ENCODE data around the gene CISD2. TPM values are rescaled to one million over a fixed set of nuclear protein-coding genes. Genes with fewer than 3 reads are reported as not detected.

CISD2 gene
- total RNA-seq, 2 donors from 2014 or later = 4.2 to 16.4 TPM

DNA sequence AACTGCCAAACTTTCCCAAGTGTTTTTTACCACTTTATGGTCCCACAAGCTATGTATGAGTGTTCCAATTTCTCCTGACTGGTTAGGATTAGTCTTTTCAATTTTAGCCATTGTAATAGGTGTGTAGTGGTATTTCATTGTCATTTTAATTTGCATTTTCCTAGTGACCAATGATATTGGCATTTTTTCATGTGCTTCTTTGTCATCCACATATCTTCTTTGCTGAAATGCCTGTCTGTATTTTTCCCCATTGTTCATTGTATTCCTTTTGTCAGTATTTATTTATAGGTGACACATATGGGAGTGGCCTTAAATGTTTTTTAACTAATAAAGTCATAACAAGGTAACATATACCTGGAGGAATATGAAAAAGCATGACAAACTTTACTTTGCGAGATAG, 32.2 kb upstream of the CISD2 start:
- Histone ChIP-seq H3K36me3 (no peaks in the 10 kb centered on the region), H3K27ac (no peak overlapping the region), H3K4me3 (no peak overlapping the region), H3K4me1 (replicated peaks) (no peaks in the 10 kb centered on the region), H3K27me3 (replicated peaks; ENCODE audit: insufficient read depth) (no peaks in the 10 kb centered on the region), H3K9me3 (no peaks in the 10 kb centered on the region)
- intact Hi-C loops (cut with DNase I) = no loop called here
- 95% methylated on average over 1 of the region's 1 CpG for WGBS
- TF ChIP-seq, protein P1, sequence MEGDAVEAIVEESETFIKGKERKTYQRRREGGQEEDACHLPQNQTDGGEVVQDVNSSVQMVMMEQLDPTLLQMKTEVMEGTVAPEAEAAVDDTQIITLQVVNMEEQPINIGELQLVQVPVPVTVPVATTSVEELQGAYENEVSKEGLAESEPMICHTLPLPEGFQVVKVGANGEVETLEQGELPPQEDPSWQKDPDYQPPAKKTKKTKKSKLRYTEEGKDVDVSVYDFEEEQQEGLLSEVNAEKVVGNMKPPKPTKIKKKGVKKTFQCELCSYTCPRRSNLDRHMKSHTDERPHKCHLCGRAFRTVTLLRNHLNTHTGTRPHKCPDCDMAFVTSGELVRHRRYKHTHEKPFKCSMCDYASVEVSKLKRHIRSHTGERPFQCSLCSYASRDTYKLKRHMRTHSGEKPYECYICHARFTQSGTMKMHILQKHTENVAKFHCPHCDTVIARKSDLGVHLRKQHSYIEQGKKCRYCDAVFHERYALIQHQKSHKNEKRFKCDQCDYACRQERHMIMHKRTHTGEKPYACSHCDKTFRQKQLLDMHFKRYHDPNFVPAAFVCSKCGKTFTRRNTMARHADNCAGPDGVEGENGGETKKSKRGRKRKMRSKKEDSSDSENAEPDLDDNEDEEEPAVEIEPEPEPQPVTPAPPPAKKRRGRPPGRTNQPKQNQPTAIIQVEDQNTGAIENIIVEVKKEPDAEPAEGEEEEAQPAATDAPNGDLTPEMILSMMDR (IDR thresholded peaks at IDR 0.05) = no peak
- TF ChIP-seq POLR2A (IDR thresholded peaks at IDR 0.05) (no peak), POLR2AphosphoS5 (IDR thresholded peaks at IDR 0.05) (no peak)
- DNase-seq (ENCODE audit: low spot score) = no peak

DNA sequence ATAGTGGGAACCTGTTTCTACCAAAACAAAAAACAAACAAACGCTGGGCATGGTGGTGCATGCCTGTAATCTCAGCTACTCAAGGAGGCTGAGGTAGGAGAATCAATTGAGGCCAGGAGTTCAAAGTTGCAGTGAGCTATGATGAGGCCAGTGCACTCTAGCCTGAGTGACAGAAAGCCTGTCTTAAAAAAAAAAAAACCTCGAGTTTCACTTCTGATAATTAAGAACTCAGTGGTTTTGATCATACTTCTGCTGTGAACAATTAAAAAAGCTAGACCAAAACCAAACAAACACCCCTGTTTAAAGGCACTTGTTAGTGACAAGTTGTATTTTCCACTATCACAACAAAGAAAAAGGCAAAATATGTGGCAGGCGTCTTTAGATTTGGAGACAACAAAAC, 26.4 kb upstream of the CISD2 start:
- TF ChIP-seq POLR2AphosphoS5 (IDR thresholded peaks at IDR 0.05) (no peak), POLR2A (IDR thresholded peaks at IDR 0.05) (no peak)
- TF ChIP-seq, protein P1 (IDR thresholded peaks at IDR 0.05) = no peak
- 83% methylated on average over 3 of the region's 3 CpGs for WGBS
- DNase-seq (ENCODE audit: low spot score) = no peak
- Histone ChIP-seq H3K27me3 (replicated peaks; ENCODE audit: insufficient read depth) (no peaks in the 10 kb centered on the region), H3K4me1 (replicated peaks) (no peaks in the 10 kb centered on the region), H3K27ac (no peak overlapping the region), H3K9me3 (no peaks in the 10 kb centered on the region), H3K36me3 (no peaks in the 10 kb centered on the region), H3K4me3 (no peak overlapping the region)
- intact Hi-C loops (cut with DNase I) = no loop called here

DNA sequence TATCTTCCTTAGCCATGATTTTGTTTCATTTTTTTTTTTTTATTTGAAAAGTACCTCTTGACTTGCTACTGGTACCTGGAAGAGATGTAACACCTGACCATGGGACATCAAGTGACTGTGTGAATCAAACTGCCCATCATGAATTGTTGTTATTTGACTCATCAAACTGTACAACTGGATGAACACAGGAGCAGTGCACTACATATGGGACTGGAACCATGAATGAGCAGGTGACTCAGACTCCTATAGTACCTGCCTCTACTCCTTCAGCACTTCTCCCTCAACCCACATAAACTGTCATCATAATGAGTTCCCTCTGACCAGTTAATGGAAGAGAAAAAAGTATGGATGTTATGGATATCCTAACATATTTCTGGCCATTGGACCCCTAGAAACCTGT, 25.5 kb upstream of the CISD2 start:
- Histone ChIP-seq H3K4me3 (no peak overlapping the region), H3K9me3 (no peaks in the 10 kb centered on the region), H3K27ac (no peak overlapping the region), H3K36me3 (no peaks in the 10 kb centered on the region), H3K27me3 (replicated peaks; ENCODE audit: insufficient read depth) (no peaks in the 10 kb centered on the region), H3K4me1 (replicated peaks) (no peaks in the 10 kb centered on the region)
- TF ChIP-seq POLR2A (IDR thresholded peaks at IDR 0.05) = no peak
- TF ChIP-seq POLR2AphosphoS5 (IDR thresholded peaks at IDR 0.05) = no peak
- TF ChIP-seq, protein P1 (IDR thresholded peaks at IDR 0.05) = no peak
- DNase-seq (ENCODE audit: low spot score) = no peak
- intact Hi-C loops (cut with DNase I) = no loop called here

DNA sequence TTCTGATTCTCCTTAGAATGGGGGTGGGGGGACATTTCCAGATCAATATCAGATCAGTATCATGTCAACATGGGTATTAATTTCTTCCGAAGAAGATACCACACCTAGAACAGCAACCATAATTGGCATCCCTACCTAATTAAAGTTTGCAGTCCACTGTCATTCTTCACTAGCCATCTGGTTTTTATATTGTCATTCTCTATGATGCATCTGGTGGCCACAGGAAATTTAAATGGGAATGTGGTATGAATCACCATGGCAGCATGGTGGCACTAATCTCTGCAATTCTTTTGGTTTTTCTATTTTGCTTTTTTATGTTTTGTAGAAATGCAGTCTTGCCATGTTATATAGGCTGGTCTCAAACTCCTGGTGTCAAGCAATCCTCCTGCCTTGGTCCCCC, 24.9 kb upstream of the CISD2 start:
- H3K27ac ChIP-seq = no peak overlapping the region
- no peaks in the 10 kb centered on the region for H3K36me3 ChIP-seq
- TF ChIP-seq POLR2AphosphoS5 (IDR thresholded peaks at IDR 0.05) (no peak), POLR2A (IDR thresholded peaks at IDR 0.05) (no peak)
- TF ChIP-seq, protein P1 (IDR thresholded peaks at IDR 0.05) = no peak
- intact Hi-C loops (cut with DNase I) = no loop called here
- H3K4me3 ChIP-seq = no peak overlapping the region
- no peaks in the 10 kb centered on the region for H3K4me1 ChIP-seq (replicated peaks)
- H3K27me3 ChIP-seq (replicated peaks; ENCODE audit: insufficient read depth) = no peaks in the 10 kb centered on the region
- 97% methylated on average over 1 of the region's 1 CpG for WGBS
- no peak for DNase-seq (ENCODE audit: low spot score)
- no peaks in the 10 kb centered on the region for H3K9me3 ChIP-seq

DNA sequence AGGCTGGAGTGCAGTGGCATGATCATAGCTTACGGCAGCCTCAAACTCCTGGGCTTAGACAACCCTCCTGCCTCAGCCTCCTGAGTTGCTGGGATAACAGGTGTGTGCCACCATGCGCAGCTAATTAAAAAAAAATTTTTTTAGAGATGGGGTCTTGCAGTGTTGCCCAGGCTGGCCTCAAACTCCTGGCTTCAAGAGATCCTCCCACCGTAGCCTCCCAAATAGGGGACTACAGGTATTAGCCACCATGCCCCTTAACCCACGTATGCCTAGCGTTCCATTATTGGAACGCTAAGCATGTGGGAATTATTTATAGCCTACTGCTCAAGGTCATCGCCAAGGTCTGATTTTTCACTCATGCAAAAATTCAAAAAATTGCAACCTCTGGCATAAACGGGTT, 21.1 kb upstream of the CISD2 start:
- Histone ChIP-seq H3K9me3 (no peaks in the 10 kb centered on the region), H3K27me3 (replicated peaks; ENCODE audit: insufficient read depth) (no peaks in the 10 kb centered on the region), H3K4me3 (no peak overlapping the region), H3K36me3 (no peaks in the 10 kb centered on the region), H3K4me1 (replicated peaks) (no peaks in the 10 kb centered on the region), H3K27ac (no peak overlapping the region)
- intact Hi-C loops (cut with DNase I) = no loop called here
- no peak for DNase-seq (ENCODE audit: low spot score)
- 97% methylated on average over 8 of the region's 8 CpGs for WGBS
- TF ChIP-seq POLR2AphosphoS5 (IDR thresholded peaks at IDR 0.05) (no peak), POLR2A (IDR thresholded peaks at IDR 0.05) (no peak)
- TF ChIP-seq, protein P1 (IDR thresholded peaks at IDR 0.05) = no peak

Data from prostate gland (tissue), 2 donors.